HG03439 (cell line): Measurements from ENCODE around the gene SH3RF2.
"Not testable (repeated sequence)": the region's sequence is repeated elsewhere in the genome, so short reads cannot be mapped to it uniquely, and the experiment has no call there.

Source experiments
- ATAC-seq: cut with Tn5 transposase; IDR thresholded peaks from one replicate; pipeline ENCODE4 v1.9.1; 2021; ENCODE audit warnings: mild to moderate bottlenecking, moderate library complexity; ENCODE audit not compliant: unreplicated experiment

Gene SH3RF2

GRCh38 chr5:145976431-145977155 is 40.2 kb downstream of the SH3RF2 start:
- ATAC-seq: peak; percentile 89

DNA sequence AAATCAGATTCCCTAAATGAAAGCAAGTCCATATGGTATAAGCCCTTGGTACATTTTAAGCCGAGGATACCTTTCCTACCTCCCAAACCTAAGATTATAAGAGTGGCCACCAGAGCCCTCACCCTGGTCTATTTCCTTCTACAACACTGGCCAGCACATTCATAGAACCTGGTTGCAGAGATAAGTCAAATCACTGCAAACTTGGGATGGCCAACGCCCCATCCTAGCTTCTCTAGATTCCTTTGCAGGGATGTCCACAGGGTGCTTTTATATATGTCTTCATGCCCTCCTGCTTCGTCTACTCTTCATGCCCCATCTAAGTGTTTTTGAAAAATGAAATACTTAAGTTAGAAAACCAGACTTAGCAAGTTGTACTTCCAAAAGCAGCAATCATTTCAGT is 41.8 kb downstream of the SH3RF2 start:
- ATAC-seq: no peak

- no peak for ATAC-seq
Measured at GRCh38 chr5:145978708-145979107, 42.3 kb downstream of the SH3RF2 start.

- ATAC-seq: no peak
Measured at GRCh38 chr5:145979270-145980223, 43.2 kb downstream of the SH3RF2 start.

DNA sequence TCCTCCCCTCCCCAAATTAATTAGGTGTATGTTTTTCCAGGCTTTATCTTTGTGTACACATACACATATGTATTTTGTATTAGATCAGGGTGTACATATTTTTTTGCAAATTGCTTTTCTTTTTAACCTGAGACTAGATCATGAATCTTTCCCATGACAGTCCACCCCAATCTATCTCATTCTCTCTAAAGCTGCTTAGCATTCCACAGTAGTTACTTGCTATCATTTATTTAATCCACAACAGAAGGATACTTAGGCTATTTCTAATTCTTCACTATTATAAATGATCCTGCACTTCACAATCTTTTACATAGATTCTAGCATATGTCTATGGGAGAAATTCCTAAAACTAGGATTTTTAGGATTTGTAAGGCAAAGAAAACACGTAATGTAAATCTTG is 43.9 kb downstream of the SH3RF2 start:
- ATAC-seq: no peak

- no peak for ATAC-seq
Measured at GRCh38 chr5:145980718-145981117, 44.3 kb downstream of the SH3RF2 start.

DNA sequence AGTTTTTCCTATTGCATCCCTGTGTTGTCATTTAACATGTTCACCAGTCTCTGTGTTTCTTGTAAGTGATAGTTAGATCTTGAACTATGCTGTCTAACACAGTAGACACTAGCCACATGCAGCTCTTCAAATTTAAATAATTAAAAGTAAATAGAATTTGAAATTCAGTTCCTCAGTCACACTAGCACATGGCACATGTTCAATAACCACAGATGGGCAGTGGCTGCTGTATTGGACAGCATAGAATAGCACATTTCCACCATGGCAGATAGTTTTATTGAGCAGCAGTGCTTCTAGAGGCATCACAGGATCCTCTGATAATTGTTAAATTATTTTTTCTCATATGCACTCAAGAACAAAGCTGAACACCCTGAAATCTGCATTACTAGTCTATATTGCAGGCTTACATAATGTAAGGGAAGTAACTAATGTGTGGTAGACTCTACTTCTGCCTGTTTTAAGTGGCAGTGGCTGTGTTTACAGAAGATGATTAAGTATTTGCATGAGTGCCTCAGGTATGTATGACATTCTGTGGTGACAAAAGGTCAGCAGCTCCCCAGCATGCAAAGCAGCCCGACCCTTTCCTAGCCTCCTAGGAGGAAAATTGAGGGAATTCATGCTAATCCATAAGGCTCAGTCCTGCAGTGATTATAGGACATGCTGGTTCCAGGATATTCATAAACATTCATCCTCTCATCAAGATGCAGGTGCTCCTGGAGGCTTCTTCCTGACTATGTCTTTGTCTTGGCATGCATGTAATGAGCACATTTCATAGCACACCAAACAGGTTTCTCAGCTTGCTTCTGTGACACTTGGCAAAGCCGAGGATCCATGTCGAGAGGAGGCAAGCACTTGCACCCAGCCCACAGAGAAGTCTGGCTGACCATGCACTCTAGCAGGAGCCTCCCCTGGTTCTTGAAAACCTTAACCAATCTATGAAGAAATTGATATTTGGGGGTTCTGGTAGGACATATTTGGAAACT is 45.5 kb downstream of the SH3RF2 start:
- ATAC-seq: no peak

- no peak for ATAC-seq
Measured at GRCh38 chr5:145982572-145983318, 46.4 kb downstream of the SH3RF2 start.

- ATAC-seq: no peak
Measured at GRCh38 chr5:145983446-145983845, 47.1 kb downstream of the SH3RF2 start.

DNA sequence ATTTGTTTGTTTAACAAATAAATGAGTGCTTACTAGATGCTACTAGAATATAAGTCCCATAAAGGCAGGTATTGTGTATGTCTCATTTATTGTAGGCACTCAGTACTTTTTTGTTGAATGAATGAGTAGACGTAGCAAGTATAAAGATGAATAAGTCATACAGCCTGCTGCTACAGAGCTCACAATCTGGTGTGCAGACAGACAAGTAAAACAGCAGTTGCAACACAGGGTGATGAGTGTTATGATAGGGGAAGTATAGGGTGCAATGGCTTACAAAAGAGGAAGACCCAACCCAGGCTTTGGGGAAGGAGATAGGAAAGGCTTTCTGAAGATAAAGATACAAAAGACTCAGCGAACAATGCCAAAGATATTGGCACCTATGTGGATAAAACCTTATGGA is 47.7 kb downstream of the SH3RF2 start:
- ATAC-seq: no peak

GRCh38 chr5:145987856-145988255 is 51.5 kb downstream of the SH3RF2 start:
- no peak for ATAC-seq

DNA sequence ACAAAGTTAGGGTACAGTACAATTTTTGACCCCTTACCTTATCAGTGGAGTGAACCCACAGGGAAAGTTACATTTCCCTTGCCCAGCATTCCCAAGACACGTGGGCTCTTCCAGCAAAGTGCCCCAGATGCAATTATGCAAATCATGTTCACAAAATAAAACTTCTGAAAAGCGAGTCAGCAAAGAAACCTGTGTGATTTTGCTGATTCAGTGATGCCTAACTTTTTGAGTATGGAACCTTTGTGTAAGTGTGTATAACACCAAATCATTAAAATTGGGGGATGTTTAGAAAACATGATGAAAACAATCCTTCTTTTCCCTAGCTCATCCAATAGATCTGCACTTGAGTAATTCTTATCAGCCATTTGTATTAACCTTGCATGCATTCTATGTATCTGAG is 52.6 kb downstream of the SH3RF2 start:
- no peak for ATAC-seq

DNA sequence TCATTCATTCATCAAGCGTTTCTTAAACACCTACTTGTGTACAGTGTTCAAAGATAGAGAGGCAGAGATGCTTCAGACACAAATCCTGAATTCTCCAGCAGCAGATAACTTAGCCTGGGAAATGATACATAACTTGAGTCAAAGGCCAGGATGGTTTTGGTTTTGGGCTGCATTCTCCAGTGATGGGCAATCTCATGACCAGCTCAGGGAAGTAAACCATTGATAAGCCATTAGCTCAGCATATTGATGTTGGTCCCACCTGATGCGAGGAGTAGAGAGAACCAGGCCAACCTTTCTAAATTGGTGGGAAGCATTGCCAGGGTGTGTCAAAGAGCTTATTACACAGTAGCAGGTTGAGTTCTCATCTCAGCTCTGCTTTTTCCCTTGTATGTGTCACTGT is 53.0 kb downstream of the SH3RF2 start:
- no peak for ATAC-seq

- ATAC-seq: no peak
Measured at GRCh38 chr5:145990170-145990569, 53.8 kb downstream of the SH3RF2 start.

DNA sequence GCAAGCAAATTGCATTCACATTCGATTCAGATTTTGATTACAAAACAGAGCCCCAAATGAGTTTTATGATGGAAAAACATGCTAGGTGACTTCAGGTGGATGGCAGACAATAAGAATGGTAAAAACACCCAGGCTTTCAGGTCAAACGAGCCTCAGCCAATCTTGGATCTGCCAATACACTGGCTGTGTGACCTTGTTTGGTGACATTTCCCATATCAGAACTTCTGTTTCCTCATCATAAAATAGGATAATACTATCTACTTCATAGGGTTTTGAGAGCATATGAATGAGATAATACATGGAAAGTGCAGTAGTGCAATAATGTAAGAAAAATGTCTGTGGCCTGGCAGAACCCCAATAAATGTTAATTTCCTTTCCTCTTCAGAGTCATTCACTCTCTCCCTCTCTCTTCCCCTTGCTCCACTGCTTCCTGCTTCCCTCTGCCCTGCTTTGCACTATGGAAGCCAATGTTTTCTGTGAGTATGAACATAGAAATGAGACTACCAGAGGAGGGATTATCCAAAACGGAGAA is 54.7 kb downstream of the SH3RF2 start:
- no peak for ATAC-seq

GRCh38 chr5:145993538-145993937 is 57.2 kb downstream of the SH3RF2 start:
- ATAC-seq: not testable (repeated sequence)

DNA sequence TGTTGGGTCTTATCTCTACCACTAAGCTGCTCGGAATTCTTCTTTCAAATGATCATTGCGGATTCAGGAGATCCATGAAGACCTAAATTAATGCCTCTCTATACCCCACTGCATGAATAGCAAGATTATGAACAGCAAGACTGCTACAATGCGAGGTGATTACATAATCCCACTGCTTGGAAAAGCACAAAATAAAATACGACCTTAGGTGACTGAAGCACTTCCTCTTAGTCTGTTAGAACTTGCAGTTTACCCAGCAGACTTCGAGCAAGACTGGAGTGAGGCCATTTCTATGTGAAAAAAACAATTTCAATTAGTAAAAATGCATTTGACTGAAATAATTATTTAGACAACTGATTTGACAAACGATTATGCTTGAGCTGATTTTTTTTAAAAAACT is 59.8 kb downstream of the SH3RF2 start:
- no peak for ATAC-seq

DNA sequence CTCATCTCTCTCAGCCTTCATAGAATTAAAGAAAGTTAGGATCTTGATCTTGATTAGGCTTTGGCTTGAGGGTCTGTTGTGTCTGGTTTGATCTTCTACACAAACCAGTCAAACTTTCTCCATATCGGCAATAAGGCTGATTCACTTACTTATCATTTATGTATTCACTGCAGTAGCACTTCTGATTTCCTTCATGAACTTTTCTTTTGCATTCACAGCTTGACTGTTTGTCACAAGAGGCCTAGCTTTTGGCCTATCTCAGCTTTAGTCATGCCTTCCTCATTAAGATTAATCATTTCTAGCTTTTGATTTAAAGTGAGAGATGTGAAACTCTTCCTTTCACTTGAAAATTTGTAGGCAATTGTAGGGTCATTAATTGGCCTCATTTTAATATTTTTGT is 62.8 kb downstream of the SH3RF2 start:
- ATAC-seq: no peak

- no peak for ATAC-seq
Measured at GRCh38 chr5:146000072-146000471, 63.7 kb downstream of the SH3RF2 start.
